Activated CD8-positive, alpha-beta memory T cell treated with anti-CD3 and anti-CD28 coated beads for 4 hours (primary cell): ENCODE results near the gene EVA1A.
A peak's percentile ranks its signal among the peaks of the same experiment; 100 is the strongest.

ENCODE experiments used
- DNase-seq, 2 donors: peaks; one replicate each; pipeline ENCODE4 v3.0.0-alpha.2; 2020; ENCODE audit warnings: low read depth in 2 of 2

Gene EVA1A

GRCh38 chr2:75560768-75561565 is at the start of gene EVA1A:
EVA1A (minus strand) TSS chr2:75560939; CDS start chr2:75518140, 42,799 bp downstream.
- no peak for DNase-seq

- DNase-seq, result no peak
Observed at GRCh38 chr2:75609937-75610508, 49.3 kb upstream of the EVA1A start.

- no peak for DNase-seq
Observed at GRCh38 chr2:75609334-75609689, 48.6 kb upstream of the EVA1A start.

GRCh38 chr2:75608684-75609333 is 48.1 kb upstream of the EVA1A start:
- peak in 1 of 2 donors; percentile 10 for DNase-seq

GRCh38 chr2:75607988-75608683 is 47.4 kb upstream of the EVA1A start:
- DNase-seq, result no peak

- DNase-seq, result no peak
Observed at GRCh38 chr2:75607400-75607798, 46.7 kb upstream of the EVA1A start.

GRCh38 chr2:75606761-75607399 is 46.1 kb upstream of the EVA1A start:
- no peak for DNase-seq

GRCh38 chr2:75605770-75606529 is 45.2 kb upstream of the EVA1A start:
- no peak for DNase-seq

GRCh38 chr2:75604484-75604883 is 43.7 kb upstream of the EVA1A start:
- no peak for DNase-seq

- no peak for DNase-seq
Observed at GRCh38 chr2:75603477-75603876, 42.7 kb upstream of the EVA1A start.

- DNase-seq, result no peak
Observed at GRCh38 chr2:75602724-75603342, 42.1 kb upstream of the EVA1A start.

- no peak for DNase-seq
Observed at GRCh38 chr2:75600461-75601011, 39.8 kb upstream of the EVA1A start.

- DNase-seq, result no peak
Observed at GRCh38 chr2:75598589-75599155, 37.9 kb upstream of the EVA1A start.

GRCh38 chr2:75597949-75598348 is 37.2 kb upstream of the EVA1A start:
- no peak for DNase-seq

GRCh38 chr2:75596784-75597183 is 36.0 kb upstream of the EVA1A start:
- no peak for DNase-seq

- no peak for DNase-seq
Observed at GRCh38 chr2:75595541-75596395, 35.0 kb upstream of the EVA1A start.

GRCh38 chr2:75594596-75594995 is 33.9 kb upstream of the EVA1A start:
- DNase-seq, result no peak

GRCh38 chr2:75592888-75593287 is 32.1 kb upstream of the EVA1A start:
- DNase-seq, result no peak

GRCh38 chr2:75592030-75592429 is 31.3 kb upstream of the EVA1A start:
- DNase-seq, result no peak
